IMR-90 (cell line): ENCODE measurements around the gene MLLT1. TPM values are rescaled to one million over a fixed set of nuclear protein-coding genes. Genes with fewer than 3 reads are reported as not detected.

Experiments used
- ATAC-seq: fragments of 200-7000 bp; cut with Tn5 transposase; 2 replicates; pipeline ENCODE4 v1.9.1; 2020; ENCODE audit warnings: low read depth, mild to moderate bottlenecking, moderate library complexity
- BruUV-seq: library from RNA; stranded (reverse); fragments of 400-500 nt; replicated peaks from 2 replicates; lab custom pipeline; 2021; lab: Mats Ljungman, UMichigan
- CTCF ChIA-PET: fragments of 300-600 bp; formaldehyde crosslinking; extraction: SDS; loops from one replicate; lab custom pipeline; 2021; ENCODE audit warnings: antibody characterized with exemption; lab: Yijun Ruan, JAX
- POLR2A ChIA-PET: fragments of 300-600 bp; sonication (Branson Sonifier 250); formaldehyde crosslinking; loops from one replicate; lab custom pipeline; 2022; ENCODE audit warnings: antibody characterized with exemption; ENCODE audit not compliant: unreplicated experiment; lab: Charles Lee
- DNase-seq: peaks from one replicate; pipeline ENCODE4 v3.0.0; 2013
- H2AFZ ChIP-seq: replicated peaks from 2 replicates; pipeline ENCODE3; 2013; ENCODE audit warnings: low read length, mild to moderate bottlenecking; ENCODE audit not compliant: poor library complexity
- H2AK5ac ChIP-seq: 2 replicates; pipeline ENCODE4 v1.6.1; 2013; ENCODE audit warnings: low read depth, low read length, inconsistent platforms
- H2AK9ac ChIP-seq: replicated peaks from 2 replicates; pipeline ENCODE3; 2013; ENCODE audit warnings: mild to moderate bottlenecking, low read depth, low read length, moderate library complexity; ENCODE audit not compliant: poor library complexity
- H2BK120ac ChIP-seq: 2 replicates; pipeline ENCODE4 v1.6.1; 2013; ENCODE audit warnings: low read depth, low read length, inconsistent platforms
- H2BK15ac ChIP-seq: 3 replicates; pipeline ENCODE4 v1.6.1; 2013; ENCODE audit warnings: low read depth, low read length, inconsistent platforms
- H2BK20ac ChIP-seq: 2 replicates; pipeline ENCODE4 v1.6.1; 2013; ENCODE audit warnings: low read depth, mild to moderate bottlenecking, inconsistent platforms, low read length, moderate library complexity
- H2BK5ac ChIP-seq: 2 replicates; pipeline ENCODE4 v1.6.1; 2013; ENCODE audit warnings: mild to moderate bottlenecking, low read depth, low read length, inconsistent platforms; ENCODE audit not compliant: poor library complexity, severe bottlenecking
- H3K14ac ChIP-seq: replicated peaks from 2 replicates; pipeline ENCODE4 v1.6.1; 2013; ENCODE audit warnings: low read depth, low read length, inconsistent platforms
- H3K18ac ChIP-seq: 2 replicates; pipeline ENCODE4 v1.6.1; 2013; ENCODE audit warnings: low read depth, low read length, control low read depth
- H3K23ac ChIP-seq: 2 replicates; pipeline ENCODE4 v1.6.1; 2013; ENCODE audit warnings: low read depth, low read length, inconsistent platforms
- H3K27ac ChIP-seq: 2 replicates; pipeline ENCODE4 v1.5.1; 2013; ENCODE audit warnings: mild to moderate bottlenecking, control low read depth, low read length; ENCODE audit not compliant: insufficient read depth
- H3K27me3 ChIP-seq: 2 replicates; pipeline ENCODE4 v1.6.1; 2013; ENCODE audit warnings: low read length; ENCODE audit not compliant: control insufficient read depth, insufficient read depth
- H3K36me3 ChIP-seq: 2 replicates; pipeline ENCODE4 v1.6.1; 2013; ENCODE audit warnings: low read length, mixed read lengths; ENCODE audit not compliant: control insufficient read depth, insufficient read depth
- H3K4ac ChIP-seq: 2 replicates; pipeline ENCODE4 v1.6.1; 2013; ENCODE audit warnings: low read depth, low read length, inconsistent platforms
- H3K4me1 ChIP-seq: 2 replicates; pipeline ENCODE4 v1.6.1; 2013; ENCODE audit warnings: low read length, mixed read lengths; ENCODE audit not compliant: control insufficient read depth, insufficient read depth
- H3K4me2 ChIP-seq: 2 replicates; pipeline ENCODE4 v1.6.1; 2013; ENCODE audit warnings: low read depth, mild to moderate bottlenecking, control low read depth, low read length, moderate library complexity
- H3K4me3 ChIP-seq: 2 replicates; pipeline ENCODE4 v1.5.1; 2013; ENCODE audit warnings: low read depth, mild to moderate bottlenecking, control low read depth, low read length, moderate library complexity; ENCODE audit not compliant: insufficient read depth
- H3K56ac ChIP-seq: 2 replicates; pipeline ENCODE4 v1.6.1; 2013; ENCODE audit warnings: low read length, inconsistent platforms; ENCODE audit not compliant: insufficient read depth; ENCODE audit errors: extremely low read depth
- H3K79me1 ChIP-seq, 2 experiments: 2 replicates each; pipeline ENCODE4 v1.6.1; 2013; ENCODE audit warnings: low read length in 2 of 2, inconsistent platforms in 1 of 2, low read depth in 1 of 2
- H3K9ac ChIP-seq: 2 replicates; pipeline ENCODE4 v1.6.1; 2013; ENCODE audit warnings: low read depth, low read length, control low read depth
- H3K9me1 ChIP-seq: 2 replicates; pipeline ENCODE4 v1.6.1; 2013; ENCODE audit warnings: low read length, inconsistent platforms; ENCODE audit not compliant: insufficient read depth
- H3K9me3 ChIP-seq: 2 replicates; pipeline ENCODE4 v1.6.1; 2013; ENCODE audit warnings: low read length; ENCODE audit not compliant: control insufficient read depth, insufficient read depth
- H4K20me1 ChIP-seq: 2 replicates; pipeline ENCODE4 v1.6.1; 2013; ENCODE audit warnings: low read length, inconsistent platforms; ENCODE audit not compliant: insufficient read depth
- H4K5ac ChIP-seq: 2 replicates; pipeline ENCODE4 v1.6.1; 2013; ENCODE audit warnings: mild to moderate bottlenecking, low read depth, low read length, control low read depth
- H4K8ac ChIP-seq, 2 experiments: 2 replicates each; pipeline ENCODE4 v1.6.1; 2013; ENCODE audit warnings: low read depth in 2 of 2, low read length in 2 of 2, control low read depth in 1 of 2, inconsistent platforms in 1 of 2
- H4K91ac ChIP-seq: 2 replicates; pipeline ENCODE4 v1.6.1; 2013; ENCODE audit warnings: low read depth, low read length, inconsistent platforms; ENCODE audit not compliant: insufficient read depth
- CTCF ChIP-seq: conservative IDR thresholded peaks from 2 replicates; pipeline ENCODE4 v1.5.1; 2012; ENCODE audit warnings: mild to moderate bottlenecking, low read depth, low read length, improper control_type of control experiment
- FOS ChIP-seq: fragments of 150-350 bp; IDR thresholded peaks from 2 replicates; pipeline ENCODE4 v1.6.1; 2016; ENCODE audit warnings: low read depth, low read length
- MXI1 ChIP-seq: IDR thresholded peaks from 2 replicates; pipeline ENCODE4 v1.6.1; 2012; ENCODE audit warnings: low read depth, mild to moderate bottlenecking, low read length, moderate library complexity, borderline replicate concordance
- USF2 ChIP-seq: fragments of 150-350 bp; IDR thresholded peaks from 2 replicates; pipeline ENCODE4 v1.6.1; 2017; ENCODE audit warnings: mild to moderate bottlenecking, antibody characterized with exemption, low read length, low read depth
- WGBS, 2 experiments: methylation state at CpG; one replicate each; pipeline versions ENCODE4 v1.1.5 to v1.1.7; 2013; ENCODE audit warnings: missing lambda C conversion rate in 2 of 2; ENCODE audit not compliant: insufficient read length in 1 of 2; ENCODE audit errors: extremely low coverage in 2 of 2; 5-methylcytosine and 5-hydroxymethylcytosine counted together
- dilution Hi-C: fragments of 300-500 bp; cut with HindIII; formaldehyde crosslinking; loops from one replicate; pipeline ENCODE4 v1.14.3; 2018; ENCODE audit warnings: low sequenced_read_pairs; ENCODE audit not compliant: unreplicated experiment
- in situ Hi-C: fragments of 300-500 bp; cut with MboI; formaldehyde crosslinking; loops from 3 replicates; pipeline ENCODE4 v1.14.3; 2019; ENCODE audit warnings: low sequenced_read_pairs, inconsistent platforms, mixed read lengths
- intact Hi-C: fragments of 100-400 bp; cut with micrococcal nuclease; formaldehyde crosslinking; loops from 2 replicates; pipeline ENCODE4 v1.10.0; 2022
- polyA plus RNA-seq, 3 experiments: library from polyadenylated mRNA; depleted of rRNA; stranded (reverse); fragments of >200 nt; gene quantifications; 2 replicates each; pipeline ENCODE4 v1.2.3, GENCODE V29; 2012; ENCODE audit warnings: low replicate concordance in 1 of 3
- total RNA-seq: library from RNA; depleted of rRNA; stranded (reverse); fragments of >200 nt; gene quantifications from 2 replicates; pipeline ENCODE4 v1.2.3, GENCODE V29; 2012
- TF ChIP-seq, protein P1 (sequence below): fragments of 150-350 bp; IDR thresholded peaks from 2 replicates; pipeline ENCODE4 v1.6.1; 2016; ENCODE audit warnings: low read depth, mild to moderate bottlenecking, low read length, moderate library complexity, borderline replicate concordance

Gene MLLT1
- total and polyA plus RNA-seq, 2 of the 4 experiments (the other 2 are of a cell fraction) = 1.3 to 30.6 TPM

GRCh38 chr19:6224308-6224675, 55.5 kb downstream of the MLLT1 start:
- no peak overlapping the region for H2AK5ac ChIP-seq
- no peak overlapping the region for H3K4me2 ChIP-seq
- peaks cover 48% of the 10 kb centered on the region for H3K36me3 ChIP-seq
- no peak overlapping the region for H2BK120ac ChIP-seq
- peaks cover 15 to 72% of the 10 kb centered on the region in 2 experiments for H3K79me1 ChIP-seq
- TF ChIP-seq CTCF = no peak
- no peak for TF ChIP-seq MXI1
- no peak for TF ChIP-seq FOS
- no peak for TF ChIP-seq USF2
- TF ChIP-seq, protein P1, sequence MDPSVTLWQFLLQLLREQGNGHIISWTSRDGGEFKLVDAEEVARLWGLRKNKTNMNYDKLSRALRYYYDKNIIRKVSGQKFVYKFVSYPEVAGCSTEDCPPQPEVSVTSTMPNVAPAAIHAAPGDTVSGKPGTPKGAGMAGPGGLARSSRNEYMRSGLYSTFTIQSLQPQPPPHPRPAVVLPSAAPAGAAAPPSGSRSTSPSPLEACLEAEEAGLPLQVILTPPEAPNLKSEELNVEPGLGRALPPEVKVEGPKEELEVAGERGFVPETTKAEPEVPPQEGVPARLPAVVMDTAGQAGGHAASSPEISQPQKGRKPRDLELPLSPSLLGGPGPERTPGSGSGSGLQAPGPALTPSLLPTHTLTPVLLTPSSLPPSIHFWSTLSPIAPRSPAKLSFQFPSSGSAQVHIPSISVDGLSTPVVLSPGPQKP = no peak
- intact Hi-C loops = no loop called here
- peaks cover 14% of the 10 kb centered on the region for H3K4me1 ChIP-seq
- H3K56ac ChIP-seq = no peak overlapping the region
- no peak overlapping the region for H2AK9ac ChIP-seq
- H4K20me1 ChIP-seq = peaks cover 54% of the 10 kb centered on the region
- H3K9ac ChIP-seq = no peak overlapping the region
- no peak overlapping the region for H3K4me3 ChIP-seq
- H2BK20ac ChIP-seq = no peak overlapping the region
- dilution Hi-C loops = no loop called here
- peaks cover under 1% of the 10 kb centered on the region; the same call in 1 of the 2 replicates for H3K9me1 ChIP-seq
- no peak overlapping the region for H3K27ac ChIP-seq
- POLR2A ChIA-PET = no interaction called here
- ATAC-seq = no peak
- no peak overlapping the region for H2BK15ac ChIP-seq
- no peak for DNase-seq
- H3K4ac ChIP-seq = no peak overlapping the region
- in situ Hi-C loops = loop anchor here (10.0 kb wide), 1 partner anchor 51 kb away; the partner anchor contains the start of gene MLLT1
- BruUV-seq = no TSS peak
- H4K8ac ChIP-seq = no peak overlapping the region
- H4K5ac ChIP-seq = no peak overlapping the region
- H3K23ac ChIP-seq = no peak overlapping the region
- no peaks in the 10 kb centered on the region for H3K9me3 ChIP-seq
- H2BK5ac ChIP-seq = no peak overlapping the region
- CTCF ChIA-PET = no interaction called here
- 83% methylated on average over 1 of the region's 4 CpGs; no CpG with 5 or more reads in 1 of the 2 experiments for WGBS, 2 experiments
- no peak overlapping the region for H4K91ac ChIP-seq
- no peaks in the 10 kb centered on the region for H3K27me3 ChIP-seq
- no peak overlapping the region for H3K14ac ChIP-seq
- no peak overlapping the region for H3K18ac ChIP-seq
- peak overlapping the region; percentile 33 for H2AFZ ChIP-seq
